IMR-90 (cell line): ENCODE measurements around the gene IRF2BP2. TPM values are rescaled to one million over a fixed set of nuclear protein-coding genes. Genes with fewer than 3 reads are reported as not detected.

Experiments
- ATAC-seq: fragments of 200-7000 bp; cut with Tn5 transposase; 2 replicates; pipeline ENCODE4 v1.9.1; 2020; ENCODE audit warnings: low read depth, mild to moderate bottlenecking, moderate library complexity
- BruUV-seq: library from RNA; stranded (reverse); fragments of 400-500 nt; replicated peaks from 2 replicates; lab custom pipeline; 2021; lab: Mats Ljungman, UMichigan
- CTCF ChIA-PET: fragments of 300-600 bp; formaldehyde crosslinking; extraction: SDS; loops from one replicate; lab custom pipeline; 2021; ENCODE audit warnings: antibody characterized with exemption; lab: Yijun Ruan, JAX
- POLR2A ChIA-PET: fragments of 300-600 bp; sonication (Branson Sonifier 250); formaldehyde crosslinking; loops from one replicate; lab custom pipeline; 2022; ENCODE audit warnings: antibody characterized with exemption; ENCODE audit not compliant: unreplicated experiment; lab: Charles Lee
- DNase-seq: peaks from one replicate; pipeline ENCODE4 v3.0.0; 2013
- H2AFZ ChIP-seq: replicated peaks from 2 replicates; pipeline ENCODE3; 2013; ENCODE audit warnings: low read length, mild to moderate bottlenecking; ENCODE audit not compliant: poor library complexity
- H2AK5ac ChIP-seq: 2 replicates; pipeline ENCODE4 v1.6.1; 2013; ENCODE audit warnings: low read depth, low read length, inconsistent platforms
- H2AK9ac ChIP-seq: replicated peaks from 2 replicates; pipeline ENCODE3; 2013; ENCODE audit warnings: mild to moderate bottlenecking, low read depth, low read length, moderate library complexity; ENCODE audit not compliant: poor library complexity
- H2BK120ac ChIP-seq: 2 replicates; pipeline ENCODE4 v1.6.1; 2013; ENCODE audit warnings: low read depth, low read length, inconsistent platforms
- H2BK15ac ChIP-seq: 3 replicates; pipeline ENCODE4 v1.6.1; 2013; ENCODE audit warnings: low read depth, low read length, inconsistent platforms
- H2BK20ac ChIP-seq: 2 replicates; pipeline ENCODE4 v1.6.1; 2013; ENCODE audit warnings: low read depth, mild to moderate bottlenecking, inconsistent platforms, low read length, moderate library complexity
- H2BK5ac ChIP-seq: 2 replicates; pipeline ENCODE4 v1.6.1; 2013; ENCODE audit warnings: mild to moderate bottlenecking, low read depth, low read length, inconsistent platforms; ENCODE audit not compliant: poor library complexity, severe bottlenecking
- H3K14ac ChIP-seq: replicated peaks from 2 replicates; pipeline ENCODE4 v1.6.1; 2013; ENCODE audit warnings: low read depth, low read length, inconsistent platforms
- H3K18ac ChIP-seq: 2 replicates; pipeline ENCODE4 v1.6.1; 2013; ENCODE audit warnings: low read depth, low read length, control low read depth
- H3K23ac ChIP-seq: 2 replicates; pipeline ENCODE4 v1.6.1; 2013; ENCODE audit warnings: low read depth, low read length, inconsistent platforms
- H3K27ac ChIP-seq: 2 replicates; pipeline ENCODE4 v1.5.1; 2013; ENCODE audit warnings: mild to moderate bottlenecking, control low read depth, low read length; ENCODE audit not compliant: insufficient read depth
- H3K27me3 ChIP-seq: 2 replicates; pipeline ENCODE4 v1.6.1; 2013; ENCODE audit warnings: low read length; ENCODE audit not compliant: control insufficient read depth, insufficient read depth
- H3K36me3 ChIP-seq: 2 replicates; pipeline ENCODE4 v1.6.1; 2013; ENCODE audit warnings: low read length, mixed read lengths; ENCODE audit not compliant: control insufficient read depth, insufficient read depth
- H3K4ac ChIP-seq: 2 replicates; pipeline ENCODE4 v1.6.1; 2013; ENCODE audit warnings: low read depth, low read length, inconsistent platforms
- H3K4me1 ChIP-seq: 2 replicates; pipeline ENCODE4 v1.6.1; 2013; ENCODE audit warnings: low read length, mixed read lengths; ENCODE audit not compliant: control insufficient read depth, insufficient read depth
- H3K4me2 ChIP-seq: 2 replicates; pipeline ENCODE4 v1.6.1; 2013; ENCODE audit warnings: low read depth, mild to moderate bottlenecking, control low read depth, low read length, moderate library complexity
- H3K4me3 ChIP-seq: 2 replicates; pipeline ENCODE4 v1.5.1; 2013; ENCODE audit warnings: low read depth, mild to moderate bottlenecking, control low read depth, low read length, moderate library complexity; ENCODE audit not compliant: insufficient read depth
- H3K56ac ChIP-seq: 2 replicates; pipeline ENCODE4 v1.6.1; 2013; ENCODE audit warnings: low read length, inconsistent platforms; ENCODE audit not compliant: insufficient read depth; ENCODE audit errors: extremely low read depth
- H3K79me1 ChIP-seq, 2 experiments: 2 replicates each; pipeline ENCODE4 v1.6.1; 2013; ENCODE audit warnings: low read length in 2 of 2, inconsistent platforms in 1 of 2, low read depth in 1 of 2
- H3K9ac ChIP-seq: 2 replicates; pipeline ENCODE4 v1.6.1; 2013; ENCODE audit warnings: low read depth, low read length, control low read depth
- H3K9me1 ChIP-seq: 2 replicates; pipeline ENCODE4 v1.6.1; 2013; ENCODE audit warnings: low read length, inconsistent platforms; ENCODE audit not compliant: insufficient read depth
- H3K9me3 ChIP-seq: 2 replicates; pipeline ENCODE4 v1.6.1; 2013; ENCODE audit warnings: low read length; ENCODE audit not compliant: control insufficient read depth, insufficient read depth
- H4K20me1 ChIP-seq: 2 replicates; pipeline ENCODE4 v1.6.1; 2013; ENCODE audit warnings: low read length, inconsistent platforms; ENCODE audit not compliant: insufficient read depth
- H4K5ac ChIP-seq: 2 replicates; pipeline ENCODE4 v1.6.1; 2013; ENCODE audit warnings: mild to moderate bottlenecking, low read depth, low read length, control low read depth
- H4K8ac ChIP-seq, 2 experiments: 2 replicates each; pipeline ENCODE4 v1.6.1; 2013; ENCODE audit warnings: low read depth in 2 of 2, low read length in 2 of 2, control low read depth in 1 of 2, inconsistent platforms in 1 of 2
- H4K91ac ChIP-seq: 2 replicates; pipeline ENCODE4 v1.6.1; 2013; ENCODE audit warnings: low read depth, low read length, inconsistent platforms; ENCODE audit not compliant: insufficient read depth
- BHLHE40 ChIP-seq: fragments of 150-350 bp; IDR thresholded peaks from 2 replicates; pipeline ENCODE4 v1.6.1; 2016; ENCODE audit warnings: mild to moderate bottlenecking, low read depth, low read length
- CEBPB ChIP-seq: IDR thresholded peaks from 2 replicates; pipeline ENCODE4 v1.6.1; 2012; ENCODE audit warnings: low read depth, low read length, improper control_type of control experiment
- CHD1 ChIP-seq: IDR thresholded peaks from 2 replicates; pipeline ENCODE4 v1.6.1; 2012; ENCODE audit warnings: low read depth, low read length, improper control_type of control experiment
- FOS ChIP-seq: fragments of 150-350 bp; IDR thresholded peaks from 2 replicates; pipeline ENCODE4 v1.6.1; 2016; ENCODE audit warnings: low read depth, low read length
- NFE2L2 ChIP-seq: fragments of 150-350 bp; IDR thresholded peaks from 2 replicates; pipeline ENCODE4 v1.6.1; 2016; ENCODE audit warnings: low read depth, mild to moderate bottlenecking, low read length
- POLR2A ChIP-seq: IDR thresholded peaks from 2 replicates; pipeline ENCODE4 v1.6.1; 2012; ENCODE audit warnings: mild to moderate bottlenecking, low read depth, low read length
- RAD21 ChIP-seq: IDR thresholded peaks from 2 replicates; pipeline ENCODE4 v1.6.1; 2012; ENCODE audit warnings: low read length, improper control_type of control experiment
- RCOR1 ChIP-seq: IDR thresholded peaks from 2 replicates; pipeline ENCODE4 v1.6.1; 2012; ENCODE audit warnings: mild to moderate bottlenecking, low read length, improper control_type of control experiment; ENCODE audit not compliant: insufficient replicate concordance
- SMC3 ChIP-seq: fragments of 150-350 bp; IDR thresholded peaks from 2 replicates; pipeline ENCODE4 v1.6.1; 2016; ENCODE audit warnings: low read depth, mild to moderate bottlenecking, antibody characterized with exemption, low read length, moderate library complexity
- WGBS, 2 experiments: methylation state at CpG; one replicate each; pipeline versions ENCODE4 v1.1.5 to v1.1.7; 2013; ENCODE audit warnings: missing lambda C conversion rate in 2 of 2; ENCODE audit not compliant: insufficient read length in 1 of 2; ENCODE audit errors: extremely low coverage in 2 of 2; 5-methylcytosine and 5-hydroxymethylcytosine counted together
- dilution Hi-C: fragments of 300-500 bp; cut with HindIII; formaldehyde crosslinking; loops from one replicate; pipeline ENCODE4 v1.14.3; 2018; ENCODE audit warnings: low sequenced_read_pairs; ENCODE audit not compliant: unreplicated experiment
- in situ Hi-C: fragments of 300-500 bp; cut with MboI; formaldehyde crosslinking; loops from 3 replicates; pipeline ENCODE4 v1.14.3; 2019; ENCODE audit warnings: low sequenced_read_pairs, inconsistent platforms, mixed read lengths
- intact Hi-C: fragments of 100-400 bp; cut with micrococcal nuclease; formaldehyde crosslinking; loops from 2 replicates; pipeline ENCODE4 v1.10.0; 2022
- polyA plus RNA-seq, 3 experiments: library from polyadenylated mRNA; depleted of rRNA; stranded (reverse); fragments of >200 nt; gene quantifications; 2 replicates each; pipeline ENCODE4 v1.2.3, GENCODE V29; 2012; ENCODE audit warnings: low replicate concordance in 1 of 3
- total RNA-seq: library from RNA; depleted of rRNA; stranded (reverse); fragments of >200 nt; gene quantifications from 2 replicates; pipeline ENCODE4 v1.2.3, GENCODE V29; 2012
- TF ChIP-seq, protein P1 (sequence below): fragments of 150-350 bp; IDR thresholded peaks from 2 replicates; pipeline ENCODE4 v1.6.1; 2017; ENCODE audit warnings: mild to moderate bottlenecking, antibody characterized with exemption, low read length, low read depth
- TF ChIP-seq, protein P2 (sequence below): conservative IDR thresholded peaks from 2 replicates; pipeline ENCODE4 v1.5.1; 2012; ENCODE audit warnings: mild to moderate bottlenecking, low read depth, low read length, improper control_type of control experiment
- TF ChIP-seq, protein P3 (sequence below): fragments of 150-350 bp; IDR thresholded peaks from 2 replicates; pipeline ENCODE4 v1.6.1; 2016; ENCODE audit warnings: low read depth, mild to moderate bottlenecking, low read length, moderate library complexity, borderline replicate concordance

Gene IRF2BP2
- total and polyA plus RNA-seq, 2 of the 4 experiments (the other 2 are of a cell fraction): 47.0 to 66.6 TPM

DNA sequence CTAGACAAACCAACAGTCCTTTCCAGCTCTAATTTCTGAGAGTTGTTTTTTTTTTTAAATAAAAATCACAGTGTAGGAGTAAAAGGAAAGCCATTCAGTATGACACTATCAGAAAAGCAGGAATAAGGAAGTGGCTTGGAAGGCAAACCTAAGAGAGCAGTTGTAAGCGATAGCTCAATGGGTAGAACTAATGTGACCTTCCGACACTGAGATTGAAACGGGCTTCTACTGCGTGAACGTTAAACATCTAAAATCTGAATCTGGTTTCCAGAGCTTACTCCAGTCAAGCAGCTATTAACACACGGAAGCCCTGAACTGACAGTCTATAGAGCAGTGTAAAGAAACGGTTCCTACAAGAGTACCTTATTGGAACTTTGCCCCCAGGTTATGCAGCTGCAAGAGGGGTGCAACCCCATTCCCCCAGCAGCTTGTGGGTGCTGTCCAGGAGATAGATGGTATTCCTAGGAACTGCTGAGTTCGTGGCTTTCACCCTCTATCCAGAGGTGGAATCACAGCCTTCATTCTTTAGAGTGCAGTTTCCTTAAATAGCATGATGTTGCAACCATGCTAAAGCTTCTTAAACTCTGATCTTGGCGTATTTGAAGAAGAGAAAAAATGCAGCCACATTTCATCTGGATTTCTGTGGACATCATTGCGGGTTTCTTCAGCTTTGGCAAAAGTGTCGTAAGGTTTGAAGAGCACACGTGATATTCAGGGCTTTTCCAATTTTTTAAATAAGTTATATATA lies 3.3 kb upstream of the IRF2BP2 start:
- intact Hi-C loops (loop anchor here (2.0 to 5.0 kb wide), 2 partner anchors 314 to 461 kb away; no protein-coding TSS in a partner anchor), dilution Hi-C loops (no loop called here), in situ Hi-C loops (loop anchor here (5.0 to 25.0 kb wide), 4 partner anchors 109 to 469 kb away; no protein-coding TSS in a partner anchor)
- peak overlapping the region; percentile 52 for H3K4me2 ChIP-seq
- peak overlapping the region; percentile 71 to 92 for H4K8ac ChIP-seq
- peak overlapping the region; percentile 96 for H3K4ac ChIP-seq
- H2AK9ac ChIP-seq: no peak overlapping the region
- peak; percentile 92 for DNase-seq
- peak overlapping the region; percentile 38 for H3K9ac ChIP-seq
- peak overlapping the region; percentile 97 for H3K23ac ChIP-seq
- H3K56ac ChIP-seq: peak overlapping the region; percentile 93
- no peaks in the 10 kb centered on the region for H3K27me3 ChIP-seq
- TSS peak; percentile 69 for BruUV-seq
- peak overlapping the region; percentile 72 for H2AFZ ChIP-seq
- H3K18ac ChIP-seq: peak overlapping the region; percentile 71
- peak overlapping the region; percentile 97 for H2BK20ac ChIP-seq
- H3K14ac ChIP-seq: peak overlapping the region; percentile 93
- peak overlapping the region; percentile 96 for H2BK120ac ChIP-seq
- H3K9me1 ChIP-seq: peaks cover 4% of the 10 kb centered on the region; the same call in 1 of the 2 replicates
- H4K91ac ChIP-seq: peak overlapping the region; percentile 96
- H4K20me1 ChIP-seq: peaks cover 2% of the 10 kb centered on the region; the same call in 1 of the 2 replicates
- H3K27ac ChIP-seq: peak overlapping the region; percentile 84
- WGBS, 2 experiments: 0% methylated on average over 2 of the region's 12 CpGs; no CpG with 5 or more reads in 1 of the 2 experiments
- CTCF ChIA-PET: interaction anchor here (0.6 to 1.9 kb wide), 5 partner anchors 110 to 349 kb away, joined by 3 to 7 read pairs (median 3); no protein-coding TSS in a partner anchor
- no peak for ATAC-seq
- H3K79me1 ChIP-seq: peaks cover 0 to 13% of the 10 kb centered on the region in 2 experiments; a peak in 2 of 4 replicates
- H3K36me3 ChIP-seq: peaks cover 5% of the 10 kb centered on the region; the same call in 1 of the 2 replicates
- peak overlapping the region; percentile 77 for H4K5ac ChIP-seq
- H2BK5ac ChIP-seq: peak overlapping the region; percentile 85
- H2AK5ac ChIP-seq: peak overlapping the region; percentile 84
- POLR2A ChIA-PET: interaction anchor here (0.6 to 2.9 kb wide), 2 partner anchors 111 to 426 kb away, joined by 4 to 18 read pairs; no protein-coding TSS in a partner anchor
- peak overlapping the region; percentile 1; the same call in 1 of the 2 replicates for H3K4me3 ChIP-seq
- H2BK15ac ChIP-seq: peak overlapping the region; percentile 83
- H3K9me3 ChIP-seq: no peaks in the 10 kb centered on the region
- H3K4me1 ChIP-seq: peaks cover 26% of the 10 kb centered on the region
- TF ChIP-seq FOS: peak; percentile 24; the same call in 1 of the 2 replicates
- peak; percentile 53; the same call in 1 of the 2 replicates for TF ChIP-seq POLR2A
- peak; percentile 98 for TF ChIP-seq CEBPB
- TF ChIP-seq, protein P1, sequence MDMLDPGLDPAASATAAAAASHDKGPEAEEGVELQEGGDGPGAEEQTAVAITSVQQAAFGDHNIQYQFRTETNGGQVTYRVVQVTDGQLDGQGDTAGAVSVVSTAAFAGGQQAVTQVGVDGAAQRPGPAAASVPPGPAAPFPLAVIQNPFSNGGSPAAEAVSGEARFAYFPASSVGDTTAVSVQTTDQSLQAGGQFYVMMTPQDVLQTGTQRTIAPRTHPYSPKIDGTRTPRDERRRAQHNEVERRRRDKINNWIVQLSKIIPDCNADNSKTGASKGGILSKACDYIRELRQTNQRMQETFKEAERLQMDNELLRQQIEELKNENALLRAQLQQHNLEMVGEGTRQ: peak; percentile 78
- TF ChIP-seq, protein P2, sequence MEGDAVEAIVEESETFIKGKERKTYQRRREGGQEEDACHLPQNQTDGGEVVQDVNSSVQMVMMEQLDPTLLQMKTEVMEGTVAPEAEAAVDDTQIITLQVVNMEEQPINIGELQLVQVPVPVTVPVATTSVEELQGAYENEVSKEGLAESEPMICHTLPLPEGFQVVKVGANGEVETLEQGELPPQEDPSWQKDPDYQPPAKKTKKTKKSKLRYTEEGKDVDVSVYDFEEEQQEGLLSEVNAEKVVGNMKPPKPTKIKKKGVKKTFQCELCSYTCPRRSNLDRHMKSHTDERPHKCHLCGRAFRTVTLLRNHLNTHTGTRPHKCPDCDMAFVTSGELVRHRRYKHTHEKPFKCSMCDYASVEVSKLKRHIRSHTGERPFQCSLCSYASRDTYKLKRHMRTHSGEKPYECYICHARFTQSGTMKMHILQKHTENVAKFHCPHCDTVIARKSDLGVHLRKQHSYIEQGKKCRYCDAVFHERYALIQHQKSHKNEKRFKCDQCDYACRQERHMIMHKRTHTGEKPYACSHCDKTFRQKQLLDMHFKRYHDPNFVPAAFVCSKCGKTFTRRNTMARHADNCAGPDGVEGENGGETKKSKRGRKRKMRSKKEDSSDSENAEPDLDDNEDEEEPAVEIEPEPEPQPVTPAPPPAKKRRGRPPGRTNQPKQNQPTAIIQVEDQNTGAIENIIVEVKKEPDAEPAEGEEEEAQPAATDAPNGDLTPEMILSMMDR: no peak
- 0 out of 2 replicates have a peak, but pooled peaks have one; percentile 14 for TF ChIP-seq RAD21
- TF ChIP-seq RCOR1: no peak
- TF ChIP-seq NFE2L2: no peak
- TF ChIP-seq SMC3: no peak; the same call in 1 of the 2 replicates
- 0 out of 2 replicates have a peak, but pooled peaks have one; percentile 83 for TF ChIP-seq CHD1
- TF ChIP-seq BHLHE40: peak; percentile 61; the same call in 1 of the 2 replicates
- TF ChIP-seq, protein P3, sequence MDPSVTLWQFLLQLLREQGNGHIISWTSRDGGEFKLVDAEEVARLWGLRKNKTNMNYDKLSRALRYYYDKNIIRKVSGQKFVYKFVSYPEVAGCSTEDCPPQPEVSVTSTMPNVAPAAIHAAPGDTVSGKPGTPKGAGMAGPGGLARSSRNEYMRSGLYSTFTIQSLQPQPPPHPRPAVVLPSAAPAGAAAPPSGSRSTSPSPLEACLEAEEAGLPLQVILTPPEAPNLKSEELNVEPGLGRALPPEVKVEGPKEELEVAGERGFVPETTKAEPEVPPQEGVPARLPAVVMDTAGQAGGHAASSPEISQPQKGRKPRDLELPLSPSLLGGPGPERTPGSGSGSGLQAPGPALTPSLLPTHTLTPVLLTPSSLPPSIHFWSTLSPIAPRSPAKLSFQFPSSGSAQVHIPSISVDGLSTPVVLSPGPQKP: no peak
